WTC11 (cell line): ENCODE measurements around the gene PKHD1. TPM values are rescaled to one million over a fixed set of nuclear protein-coding genes. Genes with fewer than 3 reads are reported as not detected.

Experiments
- ATAC-seq: fragments of 200-7000 bp; cut with Tn5 transposase; 2 replicates; pipeline ENCODE4 v1.10.0; 2021; ENCODE audit warnings: mild to moderate bottlenecking, moderate library complexity
- CTCF ChIA-PET: fragments of 300-600 bp; sonication (Branson Sonifier 250); formaldehyde crosslinking; loops from one replicate; lab custom pipeline; 2021; ENCODE audit warnings: antibody characterized with exemption; lab: Charles Lee
- POLR2A ChIA-PET: fragments of 350-600 bp; sonication (Branson Sonifier 250); formaldehyde crosslinking; loops from one replicate; lab custom pipeline; 2021; ENCODE audit warnings: antibody characterized with exemption; lab: Charles Lee
- DNase-seq: peaks from one replicate; pipeline ENCODE4 v3.0.0; 2021; ENCODE audit warnings: low spot score
- H3K27ac Mint-ChIP-seq: 2 replicates; pipeline ENCODE4 v1.8.0; 2021; ENCODE audit warnings: mixed read lengths
- H3K27me3 Mint-ChIP-seq: 2 replicates; pipeline ENCODE4 v1.8.0; 2021; ENCODE audit warnings: low read depth, mild to moderate bottlenecking, moderate library complexity, mixed read lengths
- H3K36me3 Mint-ChIP-seq: 2 replicates; pipeline ENCODE4 v1.8.0; 2021; ENCODE audit warnings: mixed read lengths
- H3K4me1 Mint-ChIP-seq: 2 replicates; pipeline ENCODE4 v1.8.0; 2022; ENCODE audit warnings: mixed read lengths
- H3K4me3 Mint-ChIP-seq: 2 replicates; pipeline ENCODE4 v1.8.0; 2021; ENCODE audit warnings: mild to moderate bottlenecking, moderate library complexity, mixed read lengths
- H3K9me3 Mint-ChIP-seq: 2 replicates; pipeline ENCODE4 v1.8.0; 2021; ENCODE audit warnings: mixed read lengths
- ARID4B ChIP-seq: sonication (generic); formaldehyde crosslinking; IDR thresholded peaks from 2 replicates; pipeline ENCODE4 v1.8.0; 2023; ENCODE audit warnings: missing genetic modification reagents, mild to moderate bottlenecking, borderline replicate concordance
- ATF3 ChIP-seq: sonication (generic); formaldehyde crosslinking; conservative IDR thresholded peaks from 2 replicates; pipeline ENCODE4 v1.8.1; 2022; ENCODE audit warnings: mild to moderate bottlenecking, missing genetic modification reagents
- CBFB ChIP-seq: sonication (generic); formaldehyde crosslinking; IDR thresholded peaks from 2 replicates; pipeline ENCODE4 v1.8.1; 2022; ENCODE audit warnings: mild to moderate bottlenecking, low read depth, missing genetic modification reagents
- CREM ChIP-seq: sonication (generic); formaldehyde crosslinking; IDR thresholded peaks from 2 replicates; pipeline ENCODE4 v1.8.1; 2022; ENCODE audit warnings: mild to moderate bottlenecking, missing genetic modification reagents, moderate library complexity
- CTCF ChIP-seq: fragments of 200-600 bp; IDR thresholded peaks from 2 replicates; pipeline ENCODE4 v1.8.0; 2022; ENCODE audit warnings: antibody characterized with exemption
- FOXP1 ChIP-seq: sonication (generic); formaldehyde crosslinking; IDR thresholded peaks from 2 replicates; pipeline ENCODE4 v1.8.0; 2022; ENCODE audit warnings: missing genetic modification reagents, mild to moderate bottlenecking, moderate library complexity, borderline replicate concordance
- GABPB1 ChIP-seq: sonication (generic); formaldehyde crosslinking; IDR thresholded peaks from 2 replicates; pipeline ENCODE4 v1.8.1; 2023; ENCODE audit warnings: mild to moderate bottlenecking, missing genetic modification reagents
- GTF2I ChIP-seq: fragments of 250-450 bp; sonication (Bioruptor Pico); conservative IDR thresholded peaks from 2 replicates; pipeline ENCODE4 v1.4.0; 2021; ENCODE audit warnings: mild to moderate bottlenecking
- HMGA2 ChIP-seq: fragments of 250-450 bp; sonication (Bioruptor Pico); IDR thresholded peaks from 2 replicates; pipeline ENCODE4 v1.4.0; 2021; ENCODE audit warnings: mild to moderate bottlenecking, moderate library complexity
- MXD4 ChIP-seq: fragments of 250-450 bp; sonication (Bioruptor Pico); IDR thresholded peaks from 2 replicates; pipeline ENCODE4 v1.8.0; 2021; ENCODE audit warnings: mild to moderate bottlenecking, moderate library complexity, borderline replicate concordance
- NFE2L1 ChIP-seq: sonication (generic); formaldehyde crosslinking; IDR thresholded peaks from 2 replicates; pipeline ENCODE4 v1.8.1; 2023; ENCODE audit warnings: missing genetic modification reagents
- NFYB ChIP-seq: sonication (generic); formaldehyde crosslinking; conservative IDR thresholded peaks from 2 replicates; pipeline ENCODE4 v1.8.0; 2022; ENCODE audit warnings: low read depth, missing genetic modification reagents
- NR1H2 ChIP-seq: sonication (generic); formaldehyde crosslinking; IDR thresholded peaks from 2 replicates; pipeline ENCODE4 v1.9.0; 2021; ENCODE audit warnings: mild to moderate bottlenecking, moderate library complexity, missing genetic modification reagents
- NR2C2 ChIP-seq: sonication (generic); formaldehyde crosslinking; IDR thresholded peaks from 2 replicates; pipeline ENCODE4 v1.8.0; 2022; ENCODE audit warnings: mild to moderate bottlenecking, missing genetic modification reagents
- OVOL2 ChIP-seq: fragments of 250-450 bp; sonication (Bioruptor Pico); IDR thresholded peaks from 2 replicates; pipeline ENCODE4 v1.9.0; 2021; ENCODE audit warnings: mild to moderate bottlenecking, borderline replicate concordance
- RELA ChIP-seq: sonication (generic); formaldehyde crosslinking; IDR thresholded peaks from 2 replicates; pipeline ENCODE4 v1.8.1; 2022; ENCODE audit warnings: missing genetic modification reagents, mild to moderate bottlenecking, borderline replicate concordance
- RORB ChIP-seq: fragments of 250-450 bp; sonication (Bioruptor Pico); IDR thresholded peaks from 2 replicates; pipeline ENCODE4 v1.9.0; 2021; ENCODE audit warnings: mild to moderate bottlenecking
- SP1 ChIP-seq: sonication (generic); formaldehyde crosslinking; conservative IDR thresholded peaks from 2 replicates; pipeline ENCODE4 v1.8.1; 2022; ENCODE audit warnings: missing genetic modification reagents
- STAT6 ChIP-seq: sonication (generic); formaldehyde crosslinking; conservative IDR thresholded peaks from 2 replicates; pipeline ENCODE4 v1.8.1; 2023; ENCODE audit warnings: mild to moderate bottlenecking, low read depth, missing genetic modification reagents, moderate library complexity
- TEAD4 ChIP-seq: sonication (generic); formaldehyde crosslinking; IDR thresholded peaks from 2 replicates; pipeline ENCODE4 v1.8.0; 2022; ENCODE audit warnings: mild to moderate bottlenecking, missing genetic modification reagents
- ZNF121 ChIP-seq: sonication (generic); formaldehyde crosslinking; IDR thresholded peaks from 2 replicates; pipeline ENCODE4 v1.8.0; 2023; ENCODE audit warnings: missing genetic modification reagents
- ZNF138 ChIP-seq: sonication (generic); formaldehyde crosslinking; conservative IDR thresholded peaks from 2 replicates; pipeline ENCODE4 v1.8.1; 2022; ENCODE audit warnings: mild to moderate bottlenecking, moderate library complexity, missing genetic modification reagents
- ZNF317 ChIP-seq: sonication (generic); formaldehyde crosslinking; IDR thresholded peaks from 2 replicates; pipeline ENCODE4 v1.8.1; 2023; ENCODE audit warnings: low read depth, mild to moderate bottlenecking, moderate library complexity, missing genetic modification reagents, borderline replicate concordance
- ZNF416 ChIP-seq: fragments of 250-450 bp; sonication (Bioruptor Pico); IDR thresholded peaks from 2 replicates; pipeline ENCODE4 v1.9.0; 2021; ENCODE audit warnings: mild to moderate bottlenecking, inconsistent platforms
- ZNF532 ChIP-seq: fragments of 250-450 bp; sonication (Bioruptor Pico); IDR thresholded peaks from 2 replicates; pipeline ENCODE4 v1.9.0; 2021; ENCODE audit warnings: mild to moderate bottlenecking, borderline replicate concordance
- total RNA-seq: library from RNA; stranded (reverse); gene quantifications from 3 replicates; pipeline ENCODE4 v1.2.3, GENCODE V29; 2021

PKHD1 gene
- total RNA-seq, 1 experiment from 2014 or later, result 0.15 TPM

- CTCF ChIA-PET, result no interaction called here
- Mint-ChIP-seq H3K9me3 (peaks cover 12% of the 10 kb centered on the region), H3K4me1 (no peaks in the 10 kb centered on the region), H3K27ac (no peak overlapping the region), H3K4me3 (no peak overlapping the region), H3K36me3 (peaks cover 8% of the 10 kb centered on the region), H3K27me3 (no peaks in the 10 kb centered on the region)
- POLR2A ChIA-PET, result no interaction called here
- ATAC-seq, result no peak
- TF ChIP-seq TEAD4 (CRISPR knock-in tag), result no peak
- TF ChIP-seq ZNF121 (CRISPR knock-in tag), result no peak
- no peak for TF ChIP-seq CREM (CRISPR knock-in tag)
- no peak for TF ChIP-seq NR1H2
- no peak for TF ChIP-seq NFE2L1 (CRISPR knock-in tag)
- TF ChIP-seq ZNF138, result no peak
- no peak for TF ChIP-seq ZNF416
- TF ChIP-seq GABPB1 (CRISPR knock-in tag), result no peak
- no peak for TF ChIP-seq SP1
- no peak for TF ChIP-seq NFYB (CRISPR knock-in tag)
- no peak for TF ChIP-seq OVOL2 (CRISPR knock-in tag)
- no peak for TF ChIP-seq NR2C2
- no peak for TF ChIP-seq ZNF532 (CRISPR knock-in tag)
- no peak for TF ChIP-seq GTF2I (CRISPR knock-in tag)
- TF ChIP-seq ARID4B (CRISPR knock-in tag), result no peak
- DNase-seq, result no peak
Measured at GRCh38 chr6:51626391-51626790, 461.0 kb downstream of the PKHD1 start.

- CTCF ChIA-PET, result no interaction called here
- TF ChIP-seq RORB (CRISPR knock-in tag) (no peak), CTCF (no peak), RELA (CRISPR knock-in tag) (no peak), STAT6 (CRISPR knock-in tag) (no peak), HMGA2 (CRISPR knock-in tag) (no peak), GTF2I (CRISPR knock-in tag) (no peak), NFYB (CRISPR knock-in tag) (no peak), CBFB (CRISPR knock-in tag) (no peak), MXD4 (CRISPR knock-in tag) (no peak), ZNF317 (CRISPR knock-in tag) (no peak), ATF3 (CRISPR knock-in tag) (no peak), TEAD4 (CRISPR knock-in tag) (no peak), FOXP1 (CRISPR knock-in tag) (no peak)
Measured at GRCh38 chr6:51625566-51625965, 461.8 kb downstream of the PKHD1 start.

More at GRCh38 chr6:51625566-51625965, 461.8 kb downstream of the PKHD1 start:
- no peak for ATAC-seq
- peaks cover 12% of the 10 kb centered on the region for H3K9me3 Mint-ChIP-seq
- H3K27ac Mint-ChIP-seq, result no peak overlapping the region
- H3K36me3 Mint-ChIP-seq, result peaks cover 8% of the 10 kb centered on the region
- POLR2A ChIA-PET, result no interaction called here
- no peak overlapping the region for H3K4me3 Mint-ChIP-seq
- DNase-seq, result no peak
- no peaks in the 10 kb centered on the region for H3K4me1 Mint-ChIP-seq
- H3K27me3 Mint-ChIP-seq, result no peaks in the 10 kb centered on the region
